ENCODE measurements around the gene RPAP2.

The RPAP2 gene

DNA sequence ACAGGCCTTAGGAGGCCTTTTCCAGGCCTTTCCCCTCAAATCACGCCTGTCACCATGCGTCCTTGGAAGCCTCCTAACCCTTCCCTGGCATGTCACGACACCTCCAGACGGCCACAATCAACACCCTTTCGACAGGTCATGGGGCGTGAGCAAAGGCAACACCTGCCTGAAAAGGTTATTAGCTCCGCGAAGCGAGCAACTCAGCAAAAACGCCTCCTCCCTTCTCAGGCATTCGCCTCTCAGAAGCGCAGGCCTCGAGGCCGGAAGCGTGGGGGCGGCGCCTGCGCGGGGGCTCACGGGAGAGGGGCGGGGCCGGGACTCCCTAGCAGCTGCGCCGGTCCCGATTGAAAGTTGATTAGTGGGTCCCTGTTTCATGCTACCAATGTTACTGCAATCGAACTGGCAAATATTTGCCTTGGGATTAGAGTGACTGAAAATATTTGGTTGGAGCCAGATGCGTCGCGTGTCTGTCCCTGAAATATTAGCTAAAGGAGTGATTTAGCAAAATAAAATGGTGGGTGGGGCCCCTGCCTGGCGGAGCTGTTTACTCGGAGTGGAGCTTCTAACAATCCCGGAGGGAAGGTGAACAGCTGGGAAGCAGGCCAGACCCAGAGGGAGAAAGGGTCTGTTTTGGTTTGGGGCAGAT is 143.0 kb downstream of the RPAP2 start:
- TF ChIP-seq, protein P1, sequence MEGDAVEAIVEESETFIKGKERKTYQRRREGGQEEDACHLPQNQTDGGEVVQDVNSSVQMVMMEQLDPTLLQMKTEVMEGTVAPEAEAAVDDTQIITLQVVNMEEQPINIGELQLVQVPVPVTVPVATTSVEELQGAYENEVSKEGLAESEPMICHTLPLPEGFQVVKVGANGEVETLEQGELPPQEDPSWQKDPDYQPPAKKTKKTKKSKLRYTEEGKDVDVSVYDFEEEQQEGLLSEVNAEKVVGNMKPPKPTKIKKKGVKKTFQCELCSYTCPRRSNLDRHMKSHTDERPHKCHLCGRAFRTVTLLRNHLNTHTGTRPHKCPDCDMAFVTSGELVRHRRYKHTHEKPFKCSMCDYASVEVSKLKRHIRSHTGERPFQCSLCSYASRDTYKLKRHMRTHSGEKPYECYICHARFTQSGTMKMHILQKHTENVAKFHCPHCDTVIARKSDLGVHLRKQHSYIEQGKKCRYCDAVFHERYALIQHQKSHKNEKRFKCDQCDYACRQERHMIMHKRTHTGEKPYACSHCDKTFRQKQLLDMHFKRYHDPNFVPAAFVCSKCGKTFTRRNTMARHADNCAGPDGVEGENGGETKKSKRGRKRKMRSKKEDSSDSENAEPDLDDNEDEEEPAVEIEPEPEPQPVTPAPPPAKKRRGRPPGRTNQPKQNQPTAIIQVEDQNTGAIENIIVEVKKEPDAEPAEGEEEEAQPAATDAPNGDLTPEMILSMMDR (IDR thresholded peaks at IDR 0.05; ENCODE audit: low read depth, low read length, missing control alignments), result no peak
- in situ Hi-C loops (cut with HindIII; ENCODE audit: low sequenced_read_pairs), result no loop called here
- no peak overlapping the region for H3K4me3 ChIP-seq (ENCODE audit: low read depth, low read length)
- no peak for DNase-seq (ENCODE audit: low read depth)

DNA sequence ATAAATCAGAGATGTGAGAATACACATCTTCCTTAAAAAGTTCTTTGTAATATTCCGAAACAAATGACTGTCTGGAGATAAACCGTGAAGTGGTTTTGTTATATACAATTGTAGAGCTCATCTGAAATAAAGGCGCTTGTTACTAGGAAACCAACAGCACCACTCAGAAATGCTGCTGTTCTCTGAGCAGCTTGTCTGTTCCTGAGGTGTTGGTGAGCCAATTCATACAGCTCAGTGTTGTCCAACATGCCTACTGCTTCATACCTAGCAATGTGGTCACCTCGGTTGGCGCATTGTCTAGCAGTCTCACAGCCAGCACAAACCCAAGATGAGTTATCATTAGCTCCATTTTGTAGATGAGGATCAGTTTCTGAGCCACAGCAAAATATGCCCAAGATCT is 143.5 kb downstream of the RPAP2 start:
- DNase-seq (ENCODE audit: low read depth), result no peak
- in situ Hi-C loops (cut with HindIII; ENCODE audit: low sequenced_read_pairs), result no loop called here
- H3K4me3 ChIP-seq (ENCODE audit: low read depth, low read length), result no peak overlapping the region
- TF ChIP-seq, protein P1 (IDR thresholded peaks at IDR 0.05; ENCODE audit: low read depth, low read length, missing control alignments), result no peak

- H3K4me3 ChIP-seq (ENCODE audit: low read depth, low read length), result no peak overlapping the region
- DNase-seq (ENCODE audit: low read depth), result no peak
- TF ChIP-seq, protein P1 (IDR thresholded peaks at IDR 0.05; ENCODE audit: low read depth, low read length, missing control alignments), result no peak
- in situ Hi-C loops (cut with HindIII; ENCODE audit: low sequenced_read_pairs), result no loop called here
Measured at GRCh38 chr1:92443893-92444292, 145.0 kb downstream of the RPAP2 start.

DNA sequence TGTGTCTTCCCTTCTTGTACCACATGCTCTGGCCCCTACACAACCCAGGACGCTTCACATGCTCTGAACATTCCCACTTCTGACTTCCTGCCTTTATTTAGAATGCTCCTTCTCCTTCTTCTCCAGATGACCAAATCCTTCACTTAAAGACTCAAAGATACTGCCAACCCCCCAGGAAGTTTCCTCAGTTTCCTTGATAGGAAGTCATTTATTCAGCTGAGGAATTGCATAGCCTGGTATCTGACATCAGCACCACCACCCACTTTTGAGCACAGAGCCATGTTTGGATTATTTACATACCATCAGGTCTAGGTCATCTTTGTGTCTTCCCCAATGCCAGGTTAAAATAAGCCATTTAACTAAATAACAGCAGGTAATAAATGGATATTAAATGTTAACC is 145.5 kb downstream of the RPAP2 start:
- no peak overlapping the region for H3K4me3 ChIP-seq (ENCODE audit: low read depth, low read length)
- TF ChIP-seq, protein P1 (IDR thresholded peaks at IDR 0.05; ENCODE audit: low read depth, low read length, missing control alignments), result no peak
- in situ Hi-C loops (cut with HindIII; ENCODE audit: low sequenced_read_pairs), result no loop called here
- no peak for DNase-seq (ENCODE audit: low read depth)

DNA sequence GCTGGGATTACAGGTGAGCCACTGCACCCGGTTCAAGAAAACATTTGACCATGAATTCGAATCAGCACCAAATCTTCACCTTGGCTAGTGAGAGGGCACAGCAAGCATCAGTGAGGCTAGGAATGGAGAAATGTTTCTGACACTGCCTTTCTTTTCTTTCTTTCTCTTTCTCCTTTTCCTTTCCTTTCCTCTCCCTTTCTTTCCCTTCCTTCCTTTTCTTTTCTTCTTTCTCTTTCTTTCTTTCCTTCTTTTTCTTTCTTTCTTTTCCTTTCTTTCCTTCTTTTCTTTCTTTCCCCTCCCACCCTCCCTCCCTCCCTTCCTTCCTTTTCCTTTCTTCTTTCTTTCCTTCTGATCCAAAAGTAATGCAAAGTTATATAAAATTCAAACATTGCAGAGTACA is 147.0 kb downstream of the RPAP2 start:
- in situ Hi-C loops (cut with HindIII; ENCODE audit: low sequenced_read_pairs), result no loop called here
- no peak overlapping the region for H3K4me3 ChIP-seq (ENCODE audit: low read depth, low read length)
- TF ChIP-seq, protein P1 (IDR thresholded peaks at IDR 0.05; ENCODE audit: low read depth, low read length, missing control alignments), result no peak
- no peak for DNase-seq (ENCODE audit: low read depth)

DNA sequence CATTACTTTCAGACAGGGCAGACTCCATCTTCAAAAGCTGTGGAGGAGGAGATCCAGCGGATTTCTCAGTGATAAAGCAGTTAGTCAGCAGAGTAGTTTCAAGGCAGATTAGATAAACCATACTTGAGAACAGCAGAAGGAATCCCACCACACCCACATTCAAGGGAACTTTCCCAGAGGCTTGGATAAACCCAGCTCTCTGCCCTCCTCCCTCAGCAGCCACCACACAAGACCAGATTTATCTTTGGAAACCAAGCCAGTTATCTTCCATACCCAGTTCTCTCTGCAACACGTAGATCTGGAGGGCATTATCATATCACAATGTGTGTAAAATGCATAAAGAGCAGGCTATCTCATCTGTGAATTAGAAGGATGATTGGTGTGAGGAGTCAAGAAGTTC is 147.7 kb downstream of the RPAP2 start:
- in situ Hi-C loops (cut with HindIII; ENCODE audit: low sequenced_read_pairs), result no loop called here
- TF ChIP-seq, protein P1 (IDR thresholded peaks at IDR 0.05; ENCODE audit: low read depth, low read length, missing control alignments), result no peak
- H3K4me3 ChIP-seq (ENCODE audit: low read depth, low read length), result no peak overlapping the region
- DNase-seq (ENCODE audit: low read depth), result no peak
